NT2/D1 (cell line): ENCODE results near the gene POLRMT.

Source experiments
- YY1 ChIP-seq: IDR thresholded peaks from 2 replicates; pipeline ENCODE4 v1.6.1; 2011; ENCODE audit not compliant: insufficient read length, insufficient read depth
- ZNF274 ChIP-seq: IDR thresholded peaks from 2 replicates; pipeline ENCODE4 v1.6.1; 2011; ENCODE audit warnings: mild to moderate bottlenecking, low read depth, low read length

- TF ChIP-seq YY1, result no peak
- no peak for TF ChIP-seq ZNF274
Observed at GRCh38 chr19:601310-601709, 32.0 kb downstream of the POLRMT start.
